GM23338 (cell line): Measurements from ENCODE around the gene PPP6R3.

Experiments used
- EZH2 ChIP-seq: fragments of 200-600 bp; sonication (generic); IDR thresholded peaks from one replicate; pipeline ENCODE4 v1.8.0; 2017; ENCODE audit warnings: antibody characterized with exemption, mild to moderate bottlenecking, low read depth; ENCODE audit not compliant: unreplicated experiment
- EZH2phosphoT487 ChIP-seq: fragments of 200-600 bp; sonication (generic); IDR thresholded peaks from one replicate; pipeline ENCODE4 v1.8.1; 2018; ENCODE audit warnings: antibody characterized with exemption; ENCODE audit not compliant: unreplicated experiment
- POLR2AphosphoS5 ChIP-seq: IDR thresholded peaks from 2 replicates; pipeline ENCODE4 v1.6.1; 2016; ENCODE audit warnings: antibody characterized with exemption, low read depth
- ZNF114 ChIP-seq: fragments of 250-450 bp; sonication (Bioruptor Pico); IDR thresholded peaks from 2 replicates; pipeline ENCODE4 v1.5.0; 2020; ENCODE audit warnings: mild to moderate bottlenecking, moderate library complexity
- ZNF331 ChIP-seq: fragments of 250-450 bp; sonication (Bioruptor Pico); IDR thresholded peaks from 2 replicates; pipeline ENCODE4 v1.5.0; 2020; ENCODE audit warnings: low read depth, mild to moderate bottlenecking, moderate library complexity
- TF ChIP-seq, protein P1 (sequence below): IDR thresholded peaks from one replicate; pipeline ENCODE4 v1.6.1; 2018; ENCODE audit warnings: antibody characterized with exemption; ENCODE audit not compliant: unreplicated experiment
- TF ChIP-seq, protein P2 (sequence below), 2 experiments: fragments of 200-600 bp in 1 of 2; sonication (generic) in 1 of 2; conservative IDR thresholded peaks; 2 replicates each; pipeline versions ENCODE4 v1.5.1 to v1.6.1; 2016 to 2017; ENCODE audit warnings: antibody characterized with exemption in 2 of 2, low read depth in 2 of 2, mild to moderate bottlenecking in 2 of 2, moderate library complexity in 1 of 2
- TF ChIP-seq, protein P3 (sequence below): IDR thresholded peaks from 2 replicates; pipeline ENCODE4 v1.6.1; 2016; ENCODE audit warnings: antibody characterized with exemption

DNA sequence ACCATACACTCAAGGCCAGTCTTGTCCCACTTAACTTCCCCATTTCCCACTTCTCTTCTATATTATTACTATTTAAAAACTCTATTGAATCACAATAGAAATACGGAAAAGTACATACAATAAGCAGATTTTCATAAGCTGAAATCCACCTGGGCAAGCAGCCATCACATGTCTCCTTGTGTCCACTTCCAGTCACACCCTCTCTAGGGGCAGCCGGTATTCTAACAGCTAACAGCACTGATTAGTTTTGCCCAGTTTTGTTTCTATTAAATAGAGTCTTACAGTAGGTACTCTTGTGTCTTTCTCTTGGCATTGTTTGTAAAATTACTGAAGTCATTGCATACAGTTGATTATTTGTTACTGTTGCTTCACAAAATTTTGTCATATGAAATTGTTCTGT lies 37.8 kb downstream of the PPP6R3 start:
- TF ChIP-seq, protein P1, sequence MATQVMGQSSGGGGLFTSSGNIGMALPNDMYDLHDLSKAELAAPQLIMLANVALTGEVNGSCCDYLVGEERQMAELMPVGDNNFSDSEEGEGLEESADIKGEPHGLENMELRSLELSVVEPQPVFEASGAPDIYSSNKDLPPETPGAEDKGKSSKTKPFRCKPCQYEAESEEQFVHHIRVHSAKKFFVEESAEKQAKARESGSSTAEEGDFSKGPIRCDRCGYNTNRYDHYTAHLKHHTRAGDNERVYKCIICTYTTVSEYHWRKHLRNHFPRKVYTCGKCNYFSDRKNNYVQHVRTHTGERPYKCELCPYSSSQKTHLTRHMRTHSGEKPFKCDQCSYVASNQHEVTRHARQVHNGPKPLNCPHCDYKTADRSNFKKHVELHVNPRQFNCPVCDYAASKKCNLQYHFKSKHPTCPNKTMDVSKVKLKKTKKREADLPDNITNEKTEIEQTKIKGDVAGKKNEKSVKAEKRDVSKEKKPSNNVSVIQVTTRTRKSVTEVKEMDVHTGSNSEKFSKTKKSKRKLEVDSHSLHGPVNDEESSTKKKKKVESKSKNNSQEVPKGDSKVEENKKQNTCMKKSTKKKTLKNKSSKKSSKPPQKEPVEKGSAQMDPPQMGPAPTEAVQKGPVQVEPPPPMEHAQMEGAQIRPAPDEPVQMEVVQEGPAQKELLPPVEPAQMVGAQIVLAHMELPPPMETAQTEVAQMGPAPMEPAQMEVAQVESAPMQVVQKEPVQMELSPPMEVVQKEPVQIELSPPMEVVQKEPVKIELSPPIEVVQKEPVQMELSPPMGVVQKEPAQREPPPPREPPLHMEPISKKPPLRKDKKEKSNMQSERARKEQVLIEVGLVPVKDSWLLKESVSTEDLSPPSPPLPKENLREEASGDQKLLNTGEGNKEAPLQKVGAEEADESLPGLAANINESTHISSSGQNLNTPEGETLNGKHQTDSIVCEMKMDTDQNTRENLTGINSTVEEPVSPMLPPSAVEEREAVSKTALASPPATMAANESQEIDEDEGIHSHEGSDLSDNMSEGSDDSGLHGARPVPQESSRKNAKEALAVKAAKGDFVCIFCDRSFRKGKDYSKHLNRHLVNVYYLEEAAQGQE: no peak
- TF ChIP-seq, protein P2, sequence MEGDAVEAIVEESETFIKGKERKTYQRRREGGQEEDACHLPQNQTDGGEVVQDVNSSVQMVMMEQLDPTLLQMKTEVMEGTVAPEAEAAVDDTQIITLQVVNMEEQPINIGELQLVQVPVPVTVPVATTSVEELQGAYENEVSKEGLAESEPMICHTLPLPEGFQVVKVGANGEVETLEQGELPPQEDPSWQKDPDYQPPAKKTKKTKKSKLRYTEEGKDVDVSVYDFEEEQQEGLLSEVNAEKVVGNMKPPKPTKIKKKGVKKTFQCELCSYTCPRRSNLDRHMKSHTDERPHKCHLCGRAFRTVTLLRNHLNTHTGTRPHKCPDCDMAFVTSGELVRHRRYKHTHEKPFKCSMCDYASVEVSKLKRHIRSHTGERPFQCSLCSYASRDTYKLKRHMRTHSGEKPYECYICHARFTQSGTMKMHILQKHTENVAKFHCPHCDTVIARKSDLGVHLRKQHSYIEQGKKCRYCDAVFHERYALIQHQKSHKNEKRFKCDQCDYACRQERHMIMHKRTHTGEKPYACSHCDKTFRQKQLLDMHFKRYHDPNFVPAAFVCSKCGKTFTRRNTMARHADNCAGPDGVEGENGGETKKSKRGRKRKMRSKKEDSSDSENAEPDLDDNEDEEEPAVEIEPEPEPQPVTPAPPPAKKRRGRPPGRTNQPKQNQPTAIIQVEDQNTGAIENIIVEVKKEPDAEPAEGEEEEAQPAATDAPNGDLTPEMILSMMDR (conservative IDR thresholded peaks at IDR 0.05; ENCODE audit: low read depth in 2 of 2): no peak
- TF ChIP-seq POLR2AphosphoS5 (no peak), EZH2 (no peak), ZNF331 (CRISPR knock-in tag) (no peak), ZNF114 (no peak), EZH2phosphoT487 (no peak)
- TF ChIP-seq, protein P3, sequence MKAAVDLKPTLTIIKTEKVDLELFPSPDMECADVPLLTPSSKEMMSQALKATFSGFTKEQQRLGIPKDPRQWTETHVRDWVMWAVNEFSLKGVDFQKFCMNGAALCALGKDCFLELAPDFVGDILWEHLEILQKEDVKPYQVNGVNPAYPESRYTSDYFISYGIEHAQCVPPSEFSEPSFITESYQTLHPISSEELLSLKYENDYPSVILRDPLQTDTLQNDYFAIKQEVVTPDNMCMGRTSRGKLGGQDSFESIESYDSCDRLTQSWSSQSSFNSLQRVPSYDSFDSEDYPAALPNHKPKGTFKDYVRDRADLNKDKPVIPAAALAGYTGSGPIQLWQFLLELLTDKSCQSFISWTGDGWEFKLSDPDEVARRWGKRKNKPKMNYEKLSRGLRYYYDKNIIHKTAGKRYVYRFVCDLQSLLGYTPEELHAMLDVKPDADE: no peak
